ENCODE measurements around the gene MYB. TPM values are rescaled to one million over a fixed set of nuclear protein-coding genes. Genes with fewer than 3 reads are reported as not detected.

MYB gene
- total RNA-seq, 3 donors from 2014 or later: 1.1 to 61.9 (median 37.0) TPM

DNA sequence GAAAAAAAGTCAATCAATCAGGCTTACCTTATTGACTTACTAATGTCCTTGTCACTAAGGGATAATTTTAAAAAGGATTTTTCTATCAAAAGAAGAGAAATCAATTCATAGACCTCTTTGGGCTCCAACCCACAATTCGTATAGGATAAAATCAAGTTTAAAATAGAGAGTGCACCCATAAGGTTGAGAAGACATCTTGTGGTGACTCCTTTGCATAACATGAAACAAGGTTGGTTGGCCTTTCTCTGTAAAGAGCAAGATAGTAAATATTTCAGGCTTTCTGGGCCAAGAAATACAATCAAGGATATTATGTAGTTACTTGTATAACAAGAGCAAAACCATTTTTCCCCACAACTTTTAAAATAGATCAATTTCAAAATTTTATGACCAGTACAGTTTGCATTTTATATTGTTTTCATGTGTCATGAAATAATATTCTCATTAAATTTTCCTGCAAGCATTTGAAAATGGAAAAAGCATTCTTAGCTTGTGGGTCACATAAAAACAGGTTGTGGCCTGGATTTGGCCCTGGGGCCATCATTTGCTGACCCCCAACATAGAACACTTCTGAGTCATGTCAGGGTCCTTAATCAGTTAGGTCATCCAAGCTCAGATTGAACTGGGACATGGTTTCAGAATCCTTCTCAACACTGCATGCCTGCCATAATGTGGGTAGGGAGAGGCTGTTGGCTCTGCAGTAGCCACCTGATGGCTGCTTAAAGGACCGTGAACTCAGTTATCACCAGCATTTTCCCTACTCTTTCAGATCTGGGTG is 76.7 kb downstream of the MYB start:
- H3K36me3 ChIP-seq: no peaks in the 10 kb centered on the region
- no peak overlapping the region for H3K4me3 ChIP-seq
- intact Hi-C loops (cut with DNase I; ENCODE audit: low total_unique reads): no loop called here
- no peak overlapping the region for H3K27ac ChIP-seq
- H3K27me3 ChIP-seq: no peaks in the 10 kb centered on the region
- H3K4me1 ChIP-seq: no peaks in the 10 kb centered on the region
- H3K9me3 ChIP-seq: no peaks in the 10 kb centered on the region
- DNase-seq (ENCODE audit: low spot score in 2 of 2): no peak
- no peak for TF ChIP-seq POLR2A (IDR thresholded peaks at IDR 0.05)
- TF ChIP-seq, protein P1, sequence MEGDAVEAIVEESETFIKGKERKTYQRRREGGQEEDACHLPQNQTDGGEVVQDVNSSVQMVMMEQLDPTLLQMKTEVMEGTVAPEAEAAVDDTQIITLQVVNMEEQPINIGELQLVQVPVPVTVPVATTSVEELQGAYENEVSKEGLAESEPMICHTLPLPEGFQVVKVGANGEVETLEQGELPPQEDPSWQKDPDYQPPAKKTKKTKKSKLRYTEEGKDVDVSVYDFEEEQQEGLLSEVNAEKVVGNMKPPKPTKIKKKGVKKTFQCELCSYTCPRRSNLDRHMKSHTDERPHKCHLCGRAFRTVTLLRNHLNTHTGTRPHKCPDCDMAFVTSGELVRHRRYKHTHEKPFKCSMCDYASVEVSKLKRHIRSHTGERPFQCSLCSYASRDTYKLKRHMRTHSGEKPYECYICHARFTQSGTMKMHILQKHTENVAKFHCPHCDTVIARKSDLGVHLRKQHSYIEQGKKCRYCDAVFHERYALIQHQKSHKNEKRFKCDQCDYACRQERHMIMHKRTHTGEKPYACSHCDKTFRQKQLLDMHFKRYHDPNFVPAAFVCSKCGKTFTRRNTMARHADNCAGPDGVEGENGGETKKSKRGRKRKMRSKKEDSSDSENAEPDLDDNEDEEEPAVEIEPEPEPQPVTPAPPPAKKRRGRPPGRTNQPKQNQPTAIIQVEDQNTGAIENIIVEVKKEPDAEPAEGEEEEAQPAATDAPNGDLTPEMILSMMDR (IDR thresholded peaks at IDR 0.05): no peak
- no peak for TF ChIP-seq POLR2AphosphoS5 (IDR thresholded peaks at IDR 0.05)

DNA sequence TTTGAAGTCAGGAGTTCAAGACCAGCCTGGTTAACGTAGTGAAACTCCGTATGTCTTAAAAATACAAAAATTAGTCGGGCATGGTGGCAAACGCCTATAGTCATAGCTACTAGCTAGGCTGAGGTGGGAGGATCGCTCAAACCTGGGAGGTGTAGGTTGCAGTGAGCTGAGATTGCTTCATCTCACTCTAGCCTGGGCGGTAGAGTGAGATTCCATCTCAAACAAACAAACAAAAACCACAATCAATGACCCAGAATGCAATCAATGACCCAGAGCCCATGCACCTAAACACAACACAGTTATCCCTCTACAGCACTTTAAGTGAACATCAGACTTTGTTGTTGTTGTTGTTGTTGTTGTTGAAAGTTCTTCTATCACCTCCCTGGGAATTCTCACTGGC is 77.9 kb downstream of the MYB start:
- no peaks in the 10 kb centered on the region for H3K4me1 ChIP-seq
- no peak for DNase-seq (ENCODE audit: low spot score in 2 of 2)
- no peaks in the 10 kb centered on the region for H3K27me3 ChIP-seq
- H3K9me3 ChIP-seq: no peaks in the 10 kb centered on the region
- intact Hi-C loops (cut with DNase I; ENCODE audit: low total_unique reads): no loop called here
- TF ChIP-seq POLR2A (IDR thresholded peaks at IDR 0.05) (no peak), POLR2AphosphoS5 (IDR thresholded peaks at IDR 0.05) (no peak)
- TF ChIP-seq, protein P1 (IDR thresholded peaks at IDR 0.05): no peak
- peak overlapping the region in 1 of 2 donors; percentile 55 for H3K27ac ChIP-seq
- H3K4me3 ChIP-seq: no peak overlapping the region
- no peaks in the 10 kb centered on the region for H3K36me3 ChIP-seq

DNA sequence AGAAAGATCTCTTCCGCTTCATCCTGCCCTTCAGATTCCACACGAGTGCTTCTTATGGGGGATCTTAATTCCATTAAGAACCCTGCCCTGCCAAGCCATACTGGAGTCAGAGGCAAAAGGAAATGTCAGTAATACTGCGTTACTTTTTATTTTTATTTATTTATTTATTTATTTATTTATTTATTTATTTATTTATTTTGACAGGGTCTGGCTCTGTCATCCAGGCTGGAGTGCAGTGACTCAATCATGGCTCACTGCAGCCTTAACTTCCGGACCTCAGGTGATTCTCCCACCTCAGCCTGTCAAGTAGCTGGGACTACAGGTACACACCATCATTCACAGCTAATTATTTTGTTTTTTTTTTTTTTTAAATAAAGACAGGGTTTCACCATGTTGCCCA is 79.5 kb downstream of the MYB start:
- no peaks in the 10 kb centered on the region for H3K4me1 ChIP-seq
- H3K4me3 ChIP-seq: no peak overlapping the region
- H3K9me3 ChIP-seq: no peaks in the 10 kb centered on the region
- TF ChIP-seq POLR2AphosphoS5 (IDR thresholded peaks at IDR 0.05) (no peak), POLR2A (IDR thresholded peaks at IDR 0.05) (no peak)
- TF ChIP-seq, protein P1 (IDR thresholded peaks at IDR 0.05): no peak
- intact Hi-C loops (cut with DNase I; ENCODE audit: low total_unique reads): no loop called here
- H3K27me3 ChIP-seq: no peaks in the 10 kb centered on the region
- no peak overlapping the region for H3K27ac ChIP-seq
- DNase-seq (ENCODE audit: low spot score in 2 of 2): no peak
- no peaks in the 10 kb centered on the region for H3K36me3 ChIP-seq

DNA sequence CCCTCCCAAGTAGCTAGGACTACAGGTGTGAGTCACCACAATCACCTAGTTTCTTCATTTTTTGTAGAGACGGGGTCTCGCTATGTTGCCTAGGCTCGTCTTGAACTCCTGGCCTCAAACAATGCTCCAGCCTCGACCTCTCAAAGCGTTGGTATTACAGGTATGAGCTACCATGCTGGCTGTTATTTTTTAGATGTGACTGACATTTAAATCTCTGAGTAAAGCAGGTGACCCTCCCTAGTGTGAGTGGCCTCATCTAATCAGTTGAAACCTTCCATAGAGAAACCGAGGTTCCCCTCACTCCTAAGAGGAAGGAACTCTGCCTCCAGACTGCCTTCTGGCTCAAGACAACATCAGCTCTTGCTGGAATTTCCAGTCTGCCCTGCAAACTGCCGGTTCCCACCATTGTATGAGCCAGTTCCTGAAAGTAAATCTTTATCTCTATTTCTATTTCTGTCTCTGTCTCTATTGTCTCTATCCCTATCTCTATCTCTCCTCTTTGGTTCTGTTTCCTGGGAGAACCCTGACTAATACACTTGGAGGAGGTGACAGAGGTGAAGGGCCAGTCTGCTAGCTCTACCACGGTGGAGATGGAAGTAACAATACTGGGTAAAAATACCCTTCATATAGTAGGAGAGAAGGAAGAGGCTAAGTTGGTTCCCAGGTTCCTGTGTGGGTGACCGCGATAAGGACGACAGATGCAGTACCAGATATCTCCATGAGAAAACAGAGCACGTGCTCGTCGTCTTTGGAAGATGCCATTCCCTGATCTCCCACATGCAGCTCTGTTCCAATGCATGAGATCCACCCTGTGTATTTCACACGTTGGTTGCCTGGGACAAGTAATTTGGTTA is 81.0 kb downstream of the MYB start:
- Histone ChIP-seq H3K4me3 (no peak overlapping the region), H3K9me3 (no peaks in the 10 kb centered on the region), H3K36me3 (no peaks in the 10 kb centered on the region), H3K27ac (no peak overlapping the region), H3K4me1 (no peaks in the 10 kb centered on the region), H3K27me3 (no peaks in the 10 kb centered on the region)
- TF ChIP-seq POLR2AphosphoS5 (IDR thresholded peaks at IDR 0.05) (no peak), POLR2A (IDR thresholded peaks at IDR 0.05) (no peak)
- TF ChIP-seq, protein P1 (IDR thresholded peaks at IDR 0.05): no peak
- intact Hi-C loops (cut with DNase I; ENCODE audit: low total_unique reads): no loop called here
- no peak for DNase-seq (ENCODE audit: low spot score in 2 of 2)

DNA sequence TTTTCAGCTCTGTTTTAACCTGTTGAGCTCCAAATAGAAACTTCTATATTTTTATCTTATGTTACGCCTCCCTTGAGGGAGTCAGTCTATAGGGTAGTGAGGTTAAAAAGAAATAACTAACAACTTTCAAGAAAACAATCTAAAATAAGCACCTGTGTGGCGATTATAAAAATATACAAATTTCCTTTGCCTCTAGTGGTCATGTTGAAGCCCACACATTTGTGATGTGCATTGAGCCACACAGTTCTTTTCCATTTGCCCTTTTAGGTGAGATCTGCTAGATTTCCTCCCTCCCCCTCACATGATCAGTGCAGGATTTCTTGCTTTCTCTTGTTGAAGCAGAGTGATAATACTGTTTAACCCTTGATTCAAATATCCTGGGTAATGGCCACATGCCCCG is 84.2 kb downstream of the MYB start:
- intact Hi-C loops (cut with DNase I; ENCODE audit: low total_unique reads): no loop called here
- no peak overlapping the region for H3K4me3 ChIP-seq
- no peaks in the 10 kb centered on the region for H3K36me3 ChIP-seq
- TF ChIP-seq POLR2AphosphoS5 (IDR thresholded peaks at IDR 0.05) (no peak), POLR2A (IDR thresholded peaks at IDR 0.05) (no peak)
- TF ChIP-seq, protein P1 (IDR thresholded peaks at IDR 0.05): no peak
- H3K27me3 ChIP-seq: no peaks in the 10 kb centered on the region
- DNase-seq (ENCODE audit: low spot score in 2 of 2): no peak
- H3K27ac ChIP-seq: no peak overlapping the region
- no peaks in the 10 kb centered on the region for H3K9me3 ChIP-seq
- no peaks in the 10 kb centered on the region for H3K4me1 ChIP-seq
